NCI-H524 (cell line): Measurements from ENCODE around the gene LAMA1.
"Not testable (repeated sequence)": the region's sequence is repeated elsewhere in the genome, so short reads cannot be mapped to it uniquely, and the experiment has no call there.

ENCODE experiments used
- DNase-seq, 2 experiments: peaks; one replicate each; lab custom pipeline; 2025; lab: John Stamatoyannopoulos, UW

Gene LAMA1

GRCh38 chr18:7117390-7118355 is at the start of gene LAMA1:
LAMA1 (minus strand) TSS chr18:7117797; CDS start chr18:7117720, 77 bp downstream.
- DNase-seq = peak in 1 of 2 experiments; percentile 48

- DNase-seq = no peak
These were observed 48.3 kb upstream of the LAMA1 start for GRCh38 chr18:7165846-7166393.

- DNase-seq = peak in 1 of 2 experiments; percentile 55
These were observed 46.9 kb upstream of the LAMA1 start for GRCh38 chr18:7164323-7165004.

GRCh38 chr18:7158216-7158615 is 40.6 kb upstream of the LAMA1 start:
- DNase-seq = no peak

GRCh38 chr18:7157760-7158159 is 40.2 kb upstream of the LAMA1 start:
- no peak for DNase-seq

GRCh38 chr18:7155887-7156286 is 38.3 kb upstream of the LAMA1 start:
- DNase-seq = no peak

- no peak for DNase-seq
These were observed 37.5 kb upstream of the LAMA1 start for GRCh38 chr18:7155092-7155491.

GRCh38 chr18:7152440-7152839 is 34.8 kb upstream of the LAMA1 start:
- DNase-seq = no peak

GRCh38 chr18:7147399-7147798 is 29.8 kb upstream of the LAMA1 start:
- peak in 1 of 2 experiments; percentile 28 for DNase-seq

GRCh38 chr18:7146067-7146466 is 28.5 kb upstream of the LAMA1 start:
- no peak for DNase-seq

- not testable (repeated sequence) for DNase-seq
These were observed 27.3 kb upstream of the LAMA1 start for GRCh38 chr18:7144921-7145320.

- no peak for DNase-seq
These were observed 23.7 kb upstream of the LAMA1 start for GRCh38 chr18:7141287-7141686.

- DNase-seq = no peak
These were observed 21.8 kb upstream of the LAMA1 start for GRCh38 chr18:7139409-7139808.

- no peak for DNase-seq
These were observed 15.6 kb upstream of the LAMA1 start for GRCh38 chr18:7133181-7133580.

GRCh38 chr18:7132356-7133150 is 15.0 kb upstream of the LAMA1 start:
- no peak for DNase-seq

- no peak for DNase-seq
These were observed 4.8 kb upstream of the LAMA1 start for GRCh38 chr18:7122376-7122775.

GRCh38 chr18:7116792-7117389 is 706 bp downstream of the LAMA1 start:
- DNase-seq = peak in 1 of 2 experiments; percentile 39

- DNase-seq = peak in 1 of 2 experiments; percentile 46
These were observed 1.4 kb downstream of the LAMA1 start for GRCh38 chr18:7116001-7116730.

- no peak for DNase-seq
These were observed 4.7 kb downstream of the LAMA1 start for GRCh38 chr18:7112936-7113335.

GRCh38 chr18:7111134-7111533 is 6.5 kb downstream of the LAMA1 start:
- DNase-seq = no peak

- no peak for DNase-seq
These were observed 11.7 kb downstream of the LAMA1 start for GRCh38 chr18:7105943-7106342.
